GM19239 (cell line): ENCODE measurements around the gene APOM.
A peak's percentile ranks its signal among the peaks of the same experiment; 100 is the strongest.

Source experiments
- DNase-seq: peaks from one replicate; pipeline ENCODE4 v3.0.0; 2011; ENCODE audit warnings: low spot score; ENCODE audit not compliant: insufficient read length
- FAIRE-seq: peaks from 2 replicates; lab custom pipeline; 2011; peaks lifted over from hg19 to GRCh38; lab: Jason Lieb, UNC

The APOM gene

DNA sequence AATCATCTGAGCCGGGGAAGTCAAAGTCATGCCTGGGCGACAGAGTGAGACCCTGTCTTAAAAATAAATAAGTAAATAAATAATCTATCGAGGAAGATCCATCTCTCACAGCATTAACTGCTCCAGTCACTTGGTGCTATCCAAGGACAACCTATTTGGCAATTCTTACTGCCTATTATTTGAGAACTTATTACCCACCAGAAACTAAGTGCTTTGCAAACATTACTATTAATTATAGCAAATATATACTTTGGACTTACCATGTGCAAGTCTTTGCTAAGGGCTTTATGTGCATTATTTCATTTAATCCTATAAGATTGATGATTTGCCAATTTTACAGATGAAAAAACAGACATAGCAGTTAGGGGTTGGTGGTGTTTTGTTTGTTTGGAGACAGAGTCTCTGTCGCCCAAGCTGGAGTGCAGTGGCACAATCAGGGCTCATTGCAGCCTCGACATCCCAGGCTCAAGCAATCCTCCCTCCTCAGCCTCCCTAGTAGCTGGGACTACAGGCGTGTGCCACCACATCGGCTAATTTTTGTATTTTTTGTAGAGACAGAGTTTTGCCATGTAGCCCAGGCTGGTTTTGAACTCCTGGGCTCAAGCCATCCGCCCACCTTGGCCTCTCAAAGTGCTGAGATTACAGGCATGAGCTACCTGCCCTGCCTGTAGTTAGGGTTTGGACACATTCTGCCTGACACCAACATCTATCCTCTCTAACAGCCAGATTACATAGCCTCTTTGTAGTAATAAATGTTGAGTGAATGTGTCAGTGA, 933 bp upstream of the APOM start:
- DNase-seq = no peak
- no peak for FAIRE-seq

- DNase-seq (no peak), FAIRE-seq (no peak)
Observed at GRCh38 chr6:31657406-31658157, 1.9 kb downstream of the APOM start.

DNA sequence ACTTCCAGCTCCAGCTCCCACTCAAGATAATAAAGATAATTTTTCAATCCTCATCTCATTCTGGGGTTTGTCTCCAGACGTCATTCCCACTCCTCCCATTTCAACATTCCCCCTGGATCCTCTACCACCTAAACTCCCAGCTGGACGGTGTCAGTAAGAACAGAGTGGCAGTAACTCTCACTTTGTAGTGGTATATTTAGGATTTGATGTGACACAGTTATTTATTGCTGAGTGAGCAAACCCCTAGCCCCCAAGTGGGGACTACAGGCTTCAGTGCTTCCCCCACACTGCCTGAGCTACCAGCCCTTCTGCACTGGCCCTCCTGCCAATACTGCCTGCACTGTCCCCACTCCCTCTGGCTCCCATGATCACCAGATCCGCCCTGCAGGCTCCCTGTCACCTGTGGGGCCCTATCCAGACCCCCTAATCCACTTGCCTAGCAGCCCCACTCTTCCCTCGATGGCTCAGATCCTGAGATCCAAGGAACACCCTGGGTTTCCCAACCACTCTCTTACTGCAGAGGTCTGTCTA, 2.5 kb downstream of the APOM start:
- FAIRE-seq (no peak), DNase-seq (no peak)

- FAIRE-seq (no peak), DNase-seq (no peak)
Observed at GRCh38 chr6:31658983-31659648, 3.4 kb downstream of the APOM start.

DNA sequence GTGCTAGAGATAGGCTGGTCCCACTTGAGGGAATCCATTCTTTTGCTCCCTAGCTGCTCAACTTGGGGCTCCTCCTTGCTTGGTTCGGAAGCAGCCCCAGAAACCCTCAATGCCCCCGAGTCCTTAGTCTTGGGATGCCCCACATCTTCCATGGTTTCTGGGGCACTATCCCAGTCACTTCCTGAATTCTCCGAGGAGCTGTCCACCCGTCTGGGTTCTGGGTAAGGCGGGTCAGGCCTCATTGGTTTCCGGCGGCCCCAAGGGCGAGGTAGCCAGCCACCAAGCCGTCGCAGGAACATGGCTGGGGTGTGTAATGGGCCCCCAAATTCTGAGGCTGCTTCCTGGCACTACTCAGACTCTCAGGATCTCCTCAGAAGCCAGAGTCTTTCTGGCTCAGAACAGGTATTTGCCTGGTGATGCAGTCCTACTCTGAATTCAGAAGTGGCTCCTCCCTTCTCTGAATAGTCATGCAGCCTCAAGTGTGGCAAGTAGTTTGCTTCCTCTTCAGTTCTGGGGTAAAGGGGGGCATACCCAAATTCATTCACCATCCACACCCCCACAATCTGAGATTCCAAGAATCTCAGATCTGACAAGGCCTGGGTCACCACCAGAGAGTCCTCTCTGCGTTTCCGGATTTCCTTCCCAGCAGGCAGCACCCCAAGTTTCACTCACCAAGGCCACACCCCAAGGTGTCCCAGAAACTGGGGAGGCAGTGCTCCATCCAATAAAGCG, 4.1 kb downstream of the APOM start:
- DNase-seq = no peak
- peak; percentile 63 for FAIRE-seq

GRCh38 chr6:31660381-31661261, 4.9 kb downstream of the APOM start, which contains the start of gene C6orf47:
Gene C6orf47, minus strand, starts transcription at chr6:31660778. Its CDS starts 831 bp downstream, at chr6:31659947.
- peak; percentile 63 for FAIRE-seq

GRCh38 chr6:31661262-31662123, 5.8 kb downstream of the APOM start:
- FAIRE-seq (no peak), DNase-seq (peak; percentile 40)

More at GRCh38 chr6:31660381-31661261, 4.9 kb downstream of the APOM start, which contains the start of gene C6orf47:
- DNase-seq = peak; percentile 55

GRCh38 chr6:31662124-31662723, 6.5 kb downstream of the APOM start:
- FAIRE-seq (no peak), DNase-seq (no peak)

DNA sequence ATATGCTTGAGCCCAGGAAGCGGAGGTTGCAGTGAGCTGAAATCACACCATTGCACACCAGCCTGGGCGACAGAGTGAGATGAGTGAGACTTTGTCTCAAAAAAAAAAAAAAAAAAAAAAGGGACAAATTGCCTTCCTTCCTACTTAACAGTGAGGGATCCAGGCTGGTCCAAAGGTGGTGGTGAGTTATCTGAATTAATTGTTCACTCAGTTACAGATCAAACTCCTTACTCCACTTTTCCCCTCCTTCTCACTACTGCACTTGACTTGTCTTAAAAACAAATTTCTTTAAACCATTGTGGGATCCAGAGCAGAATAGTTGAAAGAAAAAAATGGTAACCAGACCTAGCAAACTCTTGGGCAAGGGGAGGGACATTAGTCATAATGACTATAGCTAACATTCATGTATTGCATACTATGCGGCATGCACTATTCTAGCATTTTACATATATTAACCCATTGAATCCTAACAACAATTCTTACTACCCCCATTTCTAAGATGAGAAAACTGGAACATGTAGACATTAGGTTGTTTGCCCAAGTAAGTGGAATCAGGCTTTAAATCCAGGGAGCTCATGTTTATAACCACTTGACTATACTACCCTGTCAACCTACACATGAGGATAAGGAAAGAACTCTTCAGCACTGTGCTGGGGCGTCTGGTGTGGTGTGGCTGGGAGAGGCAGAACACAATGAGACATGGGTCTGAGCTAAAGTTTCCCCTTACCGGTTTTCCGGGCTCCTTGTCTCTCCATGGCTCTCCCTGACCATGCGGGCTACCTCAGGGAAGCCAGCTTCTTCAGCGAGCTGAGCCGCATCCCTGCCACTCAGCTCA, 7.6 kb downstream of the APOM start:
- DNase-seq = no peak

DNA sequence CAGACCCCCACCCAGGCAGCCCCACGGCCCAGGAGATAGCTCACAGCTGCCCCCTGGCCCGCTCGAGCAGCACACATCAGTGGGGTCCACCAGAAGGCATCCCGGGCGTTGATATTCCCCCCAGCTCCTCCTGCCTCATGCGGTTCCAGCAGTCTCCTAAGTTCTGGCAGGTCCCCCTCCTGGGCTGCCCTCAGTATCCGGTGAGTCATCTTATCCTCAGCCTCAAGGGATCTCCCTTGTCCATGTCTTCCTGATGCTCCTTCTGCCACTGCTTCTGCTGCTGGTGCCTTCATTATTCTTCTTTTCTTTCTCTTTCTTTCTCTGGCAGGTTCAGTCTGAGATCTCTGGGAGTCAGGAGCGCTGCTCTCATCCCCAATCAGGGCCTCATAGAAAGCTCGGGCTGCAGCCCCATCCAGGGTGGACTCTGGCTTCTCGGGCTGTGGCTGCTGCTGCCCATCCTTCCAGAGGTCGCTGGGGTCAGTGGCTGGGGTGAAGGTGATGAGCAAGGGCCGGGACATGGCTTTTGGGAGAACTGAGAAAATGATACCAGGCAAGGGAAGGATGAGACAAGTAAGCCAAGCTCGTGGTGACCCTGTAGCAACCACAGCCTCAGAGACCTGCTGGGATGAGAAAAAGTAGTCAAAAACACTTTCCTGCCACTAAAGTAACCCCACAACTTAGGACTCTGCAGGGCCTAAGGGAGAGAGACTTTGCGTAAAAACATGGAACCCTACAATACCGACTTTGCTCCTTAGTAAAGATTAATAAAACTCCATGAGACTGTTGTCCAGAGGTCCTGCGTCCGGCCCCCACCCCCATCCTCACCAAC, 8.5 kb downstream of the APOM start:
- FAIRE-seq = no peak
- no peak for DNase-seq

More for the DNA sequence above, 7.6 kb downstream of the APOM start:
- FAIRE-seq = no peak

GRCh38 chr6:31664790-31665500, 9.3 kb downstream of the APOM start, which contains the start of gene GPANK1:
Gene GPANK1, minus strand, starts transcription at chr6:31664997. Its CDS starts 519 bp downstream, at chr6:31664478.
- peak; percentile 91 for FAIRE-seq
- peak; percentile 57 for DNase-seq

GRCh38 chr6:31665501-31666336, 10.0 kb downstream of the APOM start, which contains the start of gene CSNK2B:
Gene CSNK2B, plus strand, starts transcription at chr6:31666080. Its CDS starts 752 bp downstream, at chr6:31666832.
- DNase-seq (peak; percentile 92), FAIRE-seq (peak; percentile 94)

- FAIRE-seq (no peak), DNase-seq (no peak)
Observed at GRCh38 chr6:31666337-31666965, 10.8 kb downstream of the APOM start.

- FAIRE-seq (no peak), DNase-seq (no peak)
Observed at GRCh38 chr6:31669676-31670075, 14.0 kb downstream of the APOM start, which contains the start of gene LY6G5B. Gene LY6G5B, plus strand, starts transcription at chr6:31669976. Its CDS starts 975 bp downstream, at chr6:31670951.
